H1 (cell line): ENCODE data around the gene EYA2. TPM values are rescaled to one million over a fixed set of nuclear protein-coding genes. Genes with fewer than 3 reads are reported as not detected.

Source experiments
- CTCF ChIA-PET: fragments of 300-600 bp; sonication (Branson Sonifier 250); formaldehyde crosslinking; loops from one replicate; lab custom pipeline; 2021; ENCODE audit not compliant: partially characterized antibody; lab: Charles Lee
- POLR2A ChIA-PET: fragments of 300-600 bp; sonication (Branson Sonifier 250); formaldehyde crosslinking; loops from one replicate; lab custom pipeline; 2021; ENCODE audit warnings: inconsistent platforms; ENCODE audit not compliant: partially characterized antibody; lab: Charles Lee
- DNase-seq, 2 experiments: peaks; one replicate each; pipeline versions ENCODE4 v3.0.0 to v3.0.0-alpha.2; 2010 to 2022; ENCODE audit warnings: low spot score in 2 of 2, low read depth in 1 of 2, mixed read lengths in 1 of 2
- FAIRE-seq: peaks from 2 replicates; lab custom pipeline; 2011; peaks lifted over from hg19 to GRCh38; lab: Jason Lieb, UNC
- H2AFZ ChIP-seq: 2 replicates; pipeline ENCODE4 v1.8.1; 2012; ENCODE audit warnings: low read length, inconsistent platforms
- H2AK5ac ChIP-seq: 2 replicates; pipeline ENCODE4 v1.6.1; 2013; ENCODE audit warnings: low read depth, low read length
- H2BK120ac ChIP-seq: replicated peaks from 2 replicates; pipeline ENCODE3; 2013; ENCODE audit warnings: low read depth, low read length, inconsistent platforms
- H2BK12ac ChIP-seq: 2 replicates; pipeline ENCODE4 v1.6.1; 2013; ENCODE audit warnings: low read depth, low read length
- H2BK15ac ChIP-seq: 2 replicates; pipeline ENCODE4 v1.6.1; 2013; ENCODE audit warnings: low read length
- H2BK20ac ChIP-seq: 2 replicates; pipeline ENCODE4 v1.6.1; 2013; ENCODE audit warnings: low read length
- H2BK5ac ChIP-seq: 2 replicates; pipeline ENCODE4 v1.6.1; 2013; ENCODE audit warnings: low read depth, low read length
- H3K14ac ChIP-seq: 2 replicates; pipeline ENCODE4 v1.6.1; 2013; ENCODE audit warnings: inconsistent platforms; ENCODE audit not compliant: insufficient read length
- H3K18ac ChIP-seq: 2 replicates; pipeline ENCODE4 v1.6.1; 2013; ENCODE audit warnings: low read length; ENCODE audit errors: extremely low read depth
- H3K23ac ChIP-seq: 2 replicates; pipeline ENCODE4 v1.6.1; 2013; ENCODE audit warnings: inconsistent platforms; ENCODE audit not compliant: insufficient read length
- H3K23me2 ChIP-seq: 2 replicates; pipeline ENCODE4 v1.6.1; 2013; ENCODE audit warnings: low read depth, low read length
- H3K27ac ChIP-seq: 2 replicates; pipeline ENCODE4 v1.6.1; 2011; ENCODE audit warnings: low read depth, low read length, inconsistent platforms
- H3K27me3 ChIP-seq, 4 experiments: replicated peaks in 1 of 4; 1 replicate in 1 of 4; 2 replicates in 3 of 4; pipeline versions ENCODE4 v1.6.1 to v1.8.1; 2011 to 2013; ENCODE audit warnings: low read length in 3 of 4, mild to moderate bottlenecking in 3 of 4, inconsistent platforms in 2 of 4, mixed read lengths in 2 of 4, moderate library complexity in 1 of 4; ENCODE audit not compliant: control insufficient read depth in 3 of 4, insufficient read depth in 3 of 4; ENCODE audit errors: extremely low read depth in 1 of 4
- H3K36me3 ChIP-seq, 4 experiments: 2 replicates each; pipeline versions ENCODE4 v1.6.1 to v1.8.1; 2011 to 2013; ENCODE audit warnings: mild to moderate bottlenecking in 4 of 4, low read length in 3 of 4, moderate library complexity in 2 of 4, control low read depth in 1 of 4, inconsistent platforms in 1 of 4; ENCODE audit not compliant: insufficient read depth in 4 of 4, control insufficient read depth in 2 of 4
- H3K4ac ChIP-seq: replicated peaks from 2 replicates; pipeline ENCODE3; 2013; ENCODE audit warnings: low read length, low read depth, mixed read lengths, inconsistent platforms; ENCODE audit not compliant: insufficient read length
- H3K4me1 ChIP-seq, 4 experiments: replicated peaks in 1 of 4; 1 replicate in 1 of 4; 2 replicates in 3 of 4; pipeline versions ENCODE4 v1.6.1 to v1.8.1; 2011 to 2013; ENCODE audit warnings: low read length in 3 of 4, inconsistent platforms in 2 of 4, mixed read lengths in 1 of 4; ENCODE audit not compliant: insufficient read depth in 4 of 4, control insufficient read depth in 3 of 4
- H3K4me2 ChIP-seq, 2 experiments: 2 replicates each; pipeline versions ENCODE4 v1.6.1 to v1.8.1; 2011 to 2013; ENCODE audit warnings: low read depth in 2 of 2, low read length in 2 of 2, control low read depth in 1 of 2, inconsistent platforms in 1 of 2, mild to moderate bottlenecking in 1 of 2; ENCODE audit not compliant: insufficient read depth in 1 of 2
- H3K4me3 ChIP-seq, 4 experiments: fragments of 200-600, 300-600 bp in 1 of 4; sonication (generic), shearing (Covaris generic), sonication (Bioruptor Twin) in 1 of 4; 2 replicates each; pipeline versions ENCODE4 v1.5.1 to v1.8.1; 2011 to 2016; ENCODE audit warnings: low read length in 4 of 4, low read depth in 3 of 4, control low read depth in 2 of 4, inconsistent platforms in 2 of 4, mild to moderate bottlenecking in 2 of 4, mixed read lengths in 1 of 4, moderate library complexity in 1 of 4; ENCODE audit not compliant: insufficient read depth in 2 of 4; ENCODE audit errors: extremely low read depth in 1 of 4
- H3K56ac ChIP-seq: replicated peaks from 2 replicates; pipeline ENCODE3; 2013; ENCODE audit warnings: low read depth, mild to moderate bottlenecking, mixed read lengths, low read length, inconsistent platforms; ENCODE audit not compliant: insufficient read length
- H3K79me1 ChIP-seq: 2 replicates; pipeline ENCODE4 v1.6.1; 2013; ENCODE audit warnings: low read depth, low read length, control low read depth
- H3K79me2 ChIP-seq, 2 experiments: 2 replicates each; pipeline versions ENCODE4 v1.6.1 to v1.8.1; 2012 to 2013; ENCODE audit warnings: low read length in 2 of 2, mild to moderate bottlenecking in 2 of 2, inconsistent platforms in 1 of 2; ENCODE audit not compliant: insufficient read depth in 2 of 2, control insufficient read depth in 1 of 2
- H3K9ac ChIP-seq, 4 experiments: replicated peaks in 1 of 4; 1 replicate in 1 of 4; 2 replicates in 3 of 4; pipeline versions ENCODE4 v1.6.1 to v1.8.1; 2011 to 2013; ENCODE audit warnings: low read depth in 3 of 4, low read length in 3 of 4, control low read depth in 2 of 4, mild to moderate bottlenecking in 2 of 4, moderate library complexity in 2 of 4, inconsistent platforms in 1 of 4; ENCODE audit errors: extremely low read depth in 1 of 4
- H3K9me3 ChIP-seq, 2 experiments: 2 replicates each; pipeline versions ENCODE4 v1.6.1 to v1.8.1; 2012 to 2013; ENCODE audit warnings: mild to moderate bottlenecking in 2 of 2, moderate library complexity in 2 of 2, control low read depth in 1 of 2, inconsistent platforms in 1 of 2, low read depth in 1 of 2, low read length in 1 of 2, mixed read lengths in 1 of 2; ENCODE audit not compliant: insufficient read depth in 2 of 2
- H4K20me1 ChIP-seq, 2 experiments: replicated peaks in 1 of 2; 2 replicates each; pipeline versions ENCODE3 to v1.8.1; 2011 to 2013; ENCODE audit warnings: inconsistent platforms in 2 of 2, low read length in 2 of 2, mild to moderate bottlenecking in 1 of 2; ENCODE audit not compliant: insufficient read depth in 2 of 2, control insufficient read depth in 1 of 2
- H4K5ac ChIP-seq: 2 replicates; pipeline ENCODE4 v1.6.1; 2013; ENCODE audit warnings: low read length, low read depth, mixed read lengths, inconsistent platforms; ENCODE audit not compliant: insufficient read length
- H4K8ac ChIP-seq: 2 replicates; pipeline ENCODE4 v1.8.0; 2013; ENCODE audit warnings: mild to moderate bottlenecking, moderate library complexity, low read length, inconsistent platforms; ENCODE audit not compliant: insufficient read depth; ENCODE audit errors: extremely low read depth
- H4K91ac ChIP-seq: replicated peaks from 2 replicates; pipeline ENCODE3; 2013; ENCODE audit warnings: low read length, mixed read lengths, inconsistent platforms; ENCODE audit not compliant: insufficient read length
- BCL11A ChIP-seq, 2 experiments: IDR thresholded peaks; one replicate each; pipeline ENCODE4 v1.6.1; 2011; ENCODE audit warnings: low read depth in 2 of 2, low read length in 2 of 2, mild to moderate bottlenecking in 2 of 2
- CHD2 ChIP-seq: IDR thresholded peaks from 2 replicates; pipeline ENCODE4 v1.6.1; 2012; ENCODE audit warnings: low read length, improper control_type of control experiment
- GTF2F1 ChIP-seq: IDR thresholded peaks from 2 replicates; pipeline ENCODE4 v1.6.1; 2012; ENCODE audit warnings: low read depth, low read length, improper control_type of control experiment, borderline replicate concordance
- POLR2A ChIP-seq, 2 experiments: IDR thresholded peaks; 1 replicate in 1 of 2; 2 replicates in 1 of 2; pipeline ENCODE4 v1.6.1; 2011; ENCODE audit warnings: low read depth in 2 of 2, low read length in 2 of 2, mild to moderate bottlenecking in 2 of 2; ENCODE audit errors: control extremely low read depth in 1 of 2
- SAP30 ChIP-seq: fragments of 300-600 bp; sonication (generic); IDR thresholded peaks from 2 replicates; pipeline ENCODE4 v1.7.1; 2012; ENCODE audit warnings: low read length, moderate library complexity, mild to moderate bottlenecking, inconsistent platforms; ENCODE audit not compliant: insufficient read depth, insufficient replicate concordance
- TCF12 ChIP-seq: IDR thresholded peaks from 2 replicates; pipeline ENCODE4 v1.6.1; 2011; ENCODE audit warnings: low read depth, mild to moderate bottlenecking, low read length
- TEAD4 ChIP-seq: IDR thresholded peaks from 2 replicates; pipeline ENCODE4 v1.6.1; 2012; ENCODE audit warnings: low read depth, low read length, inconsistent platforms, mixed read lengths
- WGBS, 2 experiments: shearing (Covaris generic) in 1 of 2; methylation state at CpG; one replicate each; pipeline versions ENCODE4 v1.1.6 to v1.1.7; 2013 to 2015; ENCODE audit warnings: low lambda C conversion rate in 2 of 2, mixed read lengths in 2 of 2, inconsistent platforms in 1 of 2, low coverage in 1 of 2, missing lambda C conversion rate in 1 of 2; ENCODE audit not compliant: insufficient replicate concordance in 2 of 2, insufficient coverage in 1 of 2, insufficient read length in 1 of 2; ENCODE audit errors: extremely low coverage in 1 of 2, missing lambda C conversion rate in 1 of 2; 5-methylcytosine and 5-hydroxymethylcytosine counted together
- polyA plus RNA-seq, 7 experiments: library from polyadenylated mRNA; depleted of rRNA in 3 of 7; stranded (reverse) in 5 of 7; unstranded in 2 of 7; fragments of >200 nt in 5 of 7; fragments of 200-250 nt in 2 of 7; gene quantifications; 1 replicate in 5 of 7; 2 replicates in 1 of 7; 4 replicates in 1 of 7; pipeline versions ENCODE4 v1.2.1 to v1.2.3, GENCODE V29; 2011 to 2013; ENCODE audit warnings: missing spikeins in 2 of 7, mixed read lengths in 2 of 7
- total RNA-seq: library from RNA; stranded (reverse); fragmentation: NEBNext Ultra II Directional; extraction: Animal tissue kit (Norgen Biotek cat#: 25700); gene quantifications from 2 replicates; pipeline ENCODE4 v1.2.1, GENCODE V29; 2021
- TF ChIP-seq, protein P1 (sequence below): IDR thresholded peaks from 2 replicates; pipeline ENCODE4 v1.6.1; 2011; ENCODE audit warnings: low read depth, mild to moderate bottlenecking, low read length; ENCODE audit not compliant: insufficient read depth

EYA2 gene
- total and polyA plus RNA-seq, 2 of the 8 experiments (the other 6 are each of a cell fraction or from before 2014, with no cell fraction given), result 1.6 to 1.7 TPM

- no peak overlapping the region for H2BK12ac ChIP-seq
- no peak overlapping the region for H3K27ac ChIP-seq
- ChIA-PET POLR2A (interaction anchor here (0.6 kb wide), 1 partner anchor 38 kb away, joined by 3 read pairs; no protein-coding TSS in a partner anchor), CTCF (interaction anchor here (1.2 to 1.7 kb wide), 2 partner anchors 14 to 122 kb away, joined by 4 read pairs; no protein-coding TSS in a partner anchor)
- FAIRE-seq, result no peak
- H3K79me1 ChIP-seq, result no peaks in the 10 kb centered on the region
- no peak overlapping the region for H3K4ac ChIP-seq
- H4K8ac ChIP-seq, result no peak overlapping the region
- no peak overlapping the region for H3K9ac ChIP-seq
- no peak overlapping the region for H2BK20ac ChIP-seq
- no peaks in the 10 kb centered on the region for H3K9me3 ChIP-seq
- H3K18ac ChIP-seq, result no peak overlapping the region
- 72% methylated on average over 4 of the region's 4 CpGs; no CpG with 5 or more reads in 1 of the 2 experiments for WGBS, 2 experiments
- H3K56ac ChIP-seq, result no peak overlapping the region
- no peak overlapping the region for H3K14ac ChIP-seq
- TF ChIP-seq TEAD4, result peak; percentile 75; the same call in 1 of the 2 replicates
- no peak for TF ChIP-seq POLR2A (IDR thresholded peaks at IDR 0.05; ENCODE audit: control extremely low read depth in 1 of 2, low read depth in 2 of 2, low read length in 2 of 2)
- no peak for TF ChIP-seq TCF12
- no peak for TF ChIP-seq SAP30
- no peak for TF ChIP-seq BCL11A (IDR thresholded peaks at IDR 0.05; ENCODE audit: low read depth in 2 of 2, low read length in 2 of 2)
- no peak for TF ChIP-seq GTF2F1
- TF ChIP-seq, protein P1, sequence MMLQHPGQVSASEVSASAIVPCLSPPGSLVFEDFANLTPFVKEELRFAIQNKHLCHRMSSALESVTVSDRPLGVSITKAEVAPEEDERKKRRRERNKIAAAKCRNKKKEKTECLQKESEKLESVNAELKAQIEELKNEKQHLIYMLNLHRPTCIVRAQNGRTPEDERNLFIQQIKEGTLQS, result no peak
- no peak for TF ChIP-seq CHD2
- no peaks in the 10 kb centered on the region for H3K79me2 ChIP-seq
- H2BK15ac ChIP-seq, result no peak overlapping the region
- H3K4me2 ChIP-seq, result no peak overlapping the region
- H3K23ac ChIP-seq, result no peak overlapping the region
- H2BK5ac ChIP-seq, result 0 out of 2 replicates have a peak overlapping the region, but pooled peaks have one; percentile 26
- H2AK5ac ChIP-seq, result no peak overlapping the region
- H4K20me1 ChIP-seq, result no peaks in the 10 kb centered on the region
- no peak overlapping the region for H4K5ac ChIP-seq
- H3K4me3 ChIP-seq, result no peak overlapping the region
- no peaks in the 10 kb centered on the region for H3K36me3 ChIP-seq
- H3K27me3 ChIP-seq, result no peaks in the 10 kb centered on the region
- no peak overlapping the region for H4K91ac ChIP-seq
- no peak for DNase-seq
- no peak overlapping the region for H2AFZ ChIP-seq
- no peak overlapping the region for H2BK120ac ChIP-seq
- no peaks in the 10 kb centered on the region for H3K23me2 ChIP-seq
- peaks cover 0 to 4% (median 0%) of the 10 kb centered on the region in 4 experiments; a peak in 1 of 7 replicates for H3K4me1 ChIP-seq
Observed at GRCh38 chr20:46875059-46875458, 19.6 kb upstream of the EYA2 start.
